Upper lobe of left lung (tissue), 4 donors: ENCODE data around the gene SCAMP1.

Experiments
- EP300 ChIP-seq, 4 donors: sonication (generic); formaldehyde crosslinking; IDR thresholded peaks; one replicate each; pipeline ENCODE4 v1.5.1; 2017; ENCODE audit warnings: antibody characterized with exemption in 4 of 4, control low read depth in 2 of 4
- POLR2AphosphoS5 ChIP-seq, 2 donors: sonication (generic); formaldehyde crosslinking; IDR thresholded peaks; one replicate each; pipeline ENCODE4 v1.5.1; 2017; ENCODE audit warnings: antibody characterized with exemption in 2 of 2
- TF ChIP-seq, protein P1 (sequence below), 6 experiments: fragments of 450-650 bp in 4 of 6; fragments of 200-600 bp in 2 of 6; sonication (generic) in 2 of 6; IDR thresholded peaks; one replicate each; pipeline ENCODE4 v1.5.1; 2016 to 2019; ENCODE audit warnings: antibody characterized with exemption in 6 of 6

DNA sequence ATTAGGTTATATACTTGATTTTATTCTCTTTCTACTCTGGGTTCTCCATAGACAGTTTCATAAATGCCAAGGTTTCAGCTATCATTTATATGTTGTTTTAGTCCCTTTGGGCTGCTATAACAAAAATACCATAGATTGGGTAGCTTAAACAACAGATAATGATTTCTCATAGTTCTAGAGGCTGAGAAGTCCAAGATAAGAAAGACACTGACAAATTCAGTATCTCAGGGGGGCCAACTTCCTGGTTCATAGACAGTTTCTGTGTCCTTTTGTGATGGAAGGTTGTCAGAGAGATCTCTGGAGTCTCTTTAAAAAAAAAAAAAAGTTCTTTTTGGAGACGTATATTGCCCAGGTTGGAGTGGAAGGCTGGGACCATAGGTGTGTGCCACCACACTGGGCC lies 113.3 kb downstream of the SCAMP1 start:
- TF ChIP-seq, protein P1, sequence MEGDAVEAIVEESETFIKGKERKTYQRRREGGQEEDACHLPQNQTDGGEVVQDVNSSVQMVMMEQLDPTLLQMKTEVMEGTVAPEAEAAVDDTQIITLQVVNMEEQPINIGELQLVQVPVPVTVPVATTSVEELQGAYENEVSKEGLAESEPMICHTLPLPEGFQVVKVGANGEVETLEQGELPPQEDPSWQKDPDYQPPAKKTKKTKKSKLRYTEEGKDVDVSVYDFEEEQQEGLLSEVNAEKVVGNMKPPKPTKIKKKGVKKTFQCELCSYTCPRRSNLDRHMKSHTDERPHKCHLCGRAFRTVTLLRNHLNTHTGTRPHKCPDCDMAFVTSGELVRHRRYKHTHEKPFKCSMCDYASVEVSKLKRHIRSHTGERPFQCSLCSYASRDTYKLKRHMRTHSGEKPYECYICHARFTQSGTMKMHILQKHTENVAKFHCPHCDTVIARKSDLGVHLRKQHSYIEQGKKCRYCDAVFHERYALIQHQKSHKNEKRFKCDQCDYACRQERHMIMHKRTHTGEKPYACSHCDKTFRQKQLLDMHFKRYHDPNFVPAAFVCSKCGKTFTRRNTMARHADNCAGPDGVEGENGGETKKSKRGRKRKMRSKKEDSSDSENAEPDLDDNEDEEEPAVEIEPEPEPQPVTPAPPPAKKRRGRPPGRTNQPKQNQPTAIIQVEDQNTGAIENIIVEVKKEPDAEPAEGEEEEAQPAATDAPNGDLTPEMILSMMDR (IDR thresholded peaks at IDR 0.05), result no peak
- TF ChIP-seq POLR2AphosphoS5 (IDR thresholded peaks at IDR 0.05), result no peak
- TF ChIP-seq EP300 (IDR thresholded peaks at IDR 0.05), result no peak
